ENCODE data around the gene SEC22A. TPM values are rescaled to one million over a fixed set of nuclear protein-coding genes. Genes with fewer than 3 reads are reported as not detected.

SEC22A gene
- total RNA-seq, 1 donor from 2014 or later: 17.0 TPM

GRCh38 chr3:123256256-123256655, 54.5 kb downstream of the SEC22A start:
- H3K27me3 Mint-ChIP-seq (ENCODE audit: low read depth): no peaks in the 10 kb centered on the region
- H3K36me3 Mint-ChIP-seq (ENCODE audit: low read depth): peaks cover 18% of the 10 kb centered on the region
- no peaks in the 10 kb centered on the region for H3K9me3 Mint-ChIP-seq
- DNase-seq (ENCODE audit: low spot score): no peak
- intact Hi-C loops (cut with micrococcal nuclease): loop anchor here (5.0 to 10.0 kb wide), 2 partner anchors 229 to 311 kb away; partner anchors contain the start of gene SEMA5B
- H3K27ac Mint-ChIP-seq: no peak overlapping the region
- peaks cover 2% of the 10 kb centered on the region for H3K4me1 Mint-ChIP-seq (ENCODE audit: low read depth)
- no peak overlapping the region for H3K4me3 Mint-ChIP-seq (ENCODE audit: low read depth)

GRCh38 chr3:123258359-123258758, 56.6 kb downstream of the SEC22A start:
- H3K27me3 Mint-ChIP-seq (ENCODE audit: low read depth): no peaks in the 10 kb centered on the region
- peaks cover 4% of the 10 kb centered on the region for H3K4me1 Mint-ChIP-seq (ENCODE audit: low read depth)
- H3K27ac Mint-ChIP-seq: no peak overlapping the region
- no peaks in the 10 kb centered on the region for H3K9me3 Mint-ChIP-seq
- no peak overlapping the region for H3K4me3 Mint-ChIP-seq (ENCODE audit: low read depth)
- no peak for DNase-seq (ENCODE audit: low spot score)
- peaks cover 15% of the 10 kb centered on the region for H3K36me3 Mint-ChIP-seq (ENCODE audit: low read depth)
- intact Hi-C loops (cut with micrococcal nuclease): loop anchor here (5.0 to 10.0 kb wide), 2 partner anchors 231 to 314 kb away; partner anchors contain the start of gene SEMA5B

- Mint-ChIP-seq H3K36me3 (ENCODE audit: low read depth) (peaks cover 15% of the 10 kb centered on the region), H3K27ac (no peak overlapping the region), H3K4me1 (ENCODE audit: low read depth) (peaks cover 4% of the 10 kb centered on the region), H3K27me3 (ENCODE audit: low read depth) (no peaks in the 10 kb centered on the region), H3K9me3 (no peaks in the 10 kb centered on the region), H3K4me3 (ENCODE audit: low read depth) (no peak overlapping the region)
- DNase-seq (ENCODE audit: low spot score): no peak
- intact Hi-C loops (cut with micrococcal nuclease): loop anchor here (5.0 to 10.0 kb wide), 2 partner anchors 232 to 314 kb away; partner anchors contain the start of gene SEMA5B
Observed at GRCh38 chr3:123258811-123259420, 57.2 kb downstream of the SEC22A start.

- no peak for DNase-seq (ENCODE audit: low spot score)
- Mint-ChIP-seq H3K4me3 (ENCODE audit: low read depth) (no peak overlapping the region), H3K9me3 (no peaks in the 10 kb centered on the region), H3K36me3 (ENCODE audit: low read depth) (peaks cover 26% of the 10 kb centered on the region), H3K27me3 (ENCODE audit: low read depth) (no peaks in the 10 kb centered on the region), H3K4me1 (ENCODE audit: low read depth) (peaks cover 4% of the 10 kb centered on the region), H3K27ac (no peak overlapping the region)
- intact Hi-C loops (cut with micrococcal nuclease): loop anchor here (5.0 kb wide), 1 partner anchor 104 kb away; no protein-coding TSS in a partner anchor
Observed at GRCh38 chr3:123261666-123262065, 59.9 kb downstream of the SEC22A start.

GRCh38 chr3:123262226-123262625, 60.5 kb downstream of the SEC22A start:
- no peak overlapping the region for H3K4me3 Mint-ChIP-seq (ENCODE audit: low read depth)
- no peaks in the 10 kb centered on the region for H3K9me3 Mint-ChIP-seq
- intact Hi-C loops (cut with micrococcal nuclease): loop anchor here (5.0 kb wide), 1 partner anchor 105 kb away; no protein-coding TSS in a partner anchor
- peaks cover 4% of the 10 kb centered on the region for H3K4me1 Mint-ChIP-seq (ENCODE audit: low read depth)
- no peak overlapping the region for H3K27ac Mint-ChIP-seq
- no peak for DNase-seq (ENCODE audit: low spot score)
- H3K36me3 Mint-ChIP-seq (ENCODE audit: low read depth): peaks cover 30% of the 10 kb centered on the region
- no peaks in the 10 kb centered on the region for H3K27me3 Mint-ChIP-seq (ENCODE audit: low read depth)

GRCh38 chr3:123262868-123263267, 61.1 kb downstream of the SEC22A start:
- no peaks in the 10 kb centered on the region for H3K27me3 Mint-ChIP-seq (ENCODE audit: low read depth)
- no peak overlapping the region for H3K4me3 Mint-ChIP-seq (ENCODE audit: low read depth)
- H3K27ac Mint-ChIP-seq: no peak overlapping the region
- H3K36me3 Mint-ChIP-seq (ENCODE audit: low read depth): peaks cover 30% of the 10 kb centered on the region
- DNase-seq (ENCODE audit: low spot score): no peak
- H3K4me1 Mint-ChIP-seq (ENCODE audit: low read depth): peaks cover 4% of the 10 kb centered on the region
- H3K9me3 Mint-ChIP-seq: no peaks in the 10 kb centered on the region
- intact Hi-C loops (cut with micrococcal nuclease): loop anchor here (5.0 kb wide), 1 partner anchor 106 kb away; no protein-coding TSS in a partner anchor

GRCh38 chr3:123263941-123264340, 62.2 kb downstream of the SEC22A start:
- Mint-ChIP-seq H3K36me3 (ENCODE audit: low read depth) (peaks cover 34% of the 10 kb centered on the region), H3K9me3 (no peaks in the 10 kb centered on the region), H3K27ac (no peak overlapping the region), H3K27me3 (ENCODE audit: low read depth) (no peaks in the 10 kb centered on the region), H3K4me1 (ENCODE audit: low read depth) (peaks cover 2% of the 10 kb centered on the region), H3K4me3 (ENCODE audit: low read depth) (no peak overlapping the region)
- no peak for DNase-seq (ENCODE audit: low spot score)
- intact Hi-C loops (cut with micrococcal nuclease): loop anchor here (5.0 kb wide), 1 partner anchor 107 kb away; no protein-coding TSS in a partner anchor

- no peak for DNase-seq (ENCODE audit: low spot score)
- Mint-ChIP-seq H3K27ac (no peak overlapping the region), H3K4me1 (ENCODE audit: low read depth) (no peaks in the 10 kb centered on the region), H3K4me3 (ENCODE audit: low read depth) (no peak overlapping the region), H3K36me3 (ENCODE audit: low read depth) (peaks cover 32% of the 10 kb centered on the region), H3K27me3 (ENCODE audit: low read depth) (no peaks in the 10 kb centered on the region), H3K9me3 (no peaks in the 10 kb centered on the region)
- intact Hi-C loops (cut with micrococcal nuclease): no loop called here
Observed at GRCh38 chr3:123267821-123268220, 66.1 kb downstream of the SEC22A start.

- Mint-ChIP-seq H3K9me3 (no peaks in the 10 kb centered on the region), H3K27me3 (ENCODE audit: low read depth) (no peaks in the 10 kb centered on the region), H3K36me3 (ENCODE audit: low read depth) (peaks cover 25% of the 10 kb centered on the region), H3K27ac (no peak overlapping the region), H3K4me3 (ENCODE audit: low read depth) (no peak overlapping the region), H3K4me1 (ENCODE audit: low read depth) (peaks cover 3% of the 10 kb centered on the region)
- DNase-seq (ENCODE audit: low spot score): no peak
- intact Hi-C loops (cut with micrococcal nuclease): no loop called here
Observed at GRCh38 chr3:123270818-123271217, 69.1 kb downstream of the SEC22A start.

GRCh38 chr3:123271466-123272159, 69.9 kb downstream of the SEC22A start:
- H3K4me1 Mint-ChIP-seq (ENCODE audit: low read depth): peaks cover 9% of the 10 kb centered on the region
- no peaks in the 10 kb centered on the region for H3K9me3 Mint-ChIP-seq
- intact Hi-C loops (cut with micrococcal nuclease): no loop called here
- H3K27ac Mint-ChIP-seq: no peak overlapping the region
- H3K36me3 Mint-ChIP-seq (ENCODE audit: low read depth): peaks cover 17% of the 10 kb centered on the region
- H3K27me3 Mint-ChIP-seq (ENCODE audit: low read depth): no peaks in the 10 kb centered on the region
- DNase-seq (ENCODE audit: low spot score): no peak
- H3K4me3 Mint-ChIP-seq (ENCODE audit: low read depth): no peak overlapping the region

- Mint-ChIP-seq H3K9me3 (no peaks in the 10 kb centered on the region), H3K36me3 (ENCODE audit: low read depth) (peaks cover 13% of the 10 kb centered on the region), H3K27ac (no peak overlapping the region), H3K27me3 (ENCODE audit: low read depth) (no peaks in the 10 kb centered on the region), H3K4me1 (ENCODE audit: low read depth) (peaks cover 16% of the 10 kb centered on the region), H3K4me3 (ENCODE audit: low read depth) (no peak overlapping the region)
- DNase-seq (ENCODE audit: low spot score): no peak
- intact Hi-C loops (cut with micrococcal nuclease): no loop called here
Observed at GRCh38 chr3:123272547-123272946, 70.8 kb downstream of the SEC22A start.

GRCh38 chr3:123275691-123276090, 73.9 kb downstream of the SEC22A start:
- intact Hi-C loops (cut with micrococcal nuclease): no loop called here
- DNase-seq (ENCODE audit: low spot score): no peak
- H3K27me3 Mint-ChIP-seq (ENCODE audit: low read depth): no peaks in the 10 kb centered on the region
- H3K9me3 Mint-ChIP-seq: no peaks in the 10 kb centered on the region
- H3K36me3 Mint-ChIP-seq (ENCODE audit: low read depth): peaks cover 5% of the 10 kb centered on the region
- H3K4me3 Mint-ChIP-seq (ENCODE audit: low read depth): no peak overlapping the region
- H3K4me1 Mint-ChIP-seq (ENCODE audit: low read depth): peaks cover 17% of the 10 kb centered on the region
- H3K27ac Mint-ChIP-seq: no peak overlapping the region

GRCh38 chr3:123276346-123277006, 74.7 kb downstream of the SEC22A start:
- H3K27me3 Mint-ChIP-seq (ENCODE audit: low read depth): no peaks in the 10 kb centered on the region
- intact Hi-C loops (cut with micrococcal nuclease): no loop called here
- H3K27ac Mint-ChIP-seq: no peak overlapping the region
- H3K4me3 Mint-ChIP-seq (ENCODE audit: low read depth): no peak overlapping the region
- peaks cover 5% of the 10 kb centered on the region for H3K36me3 Mint-ChIP-seq (ENCODE audit: low read depth)
- H3K9me3 Mint-ChIP-seq: no peaks in the 10 kb centered on the region
- H3K4me1 Mint-ChIP-seq (ENCODE audit: low read depth): peaks cover 20% of the 10 kb centered on the region
- DNase-seq (ENCODE audit: low spot score): no peak

Measured in activated T-helper 2 cell treated with anti-CD3 and anti-CD28 coated beads, Interferon-gamma antibody, Interleukin-2, Interleukin-4, amounts not matched to agents 10 μg/mL and 5 μg/mL and 100 μg/mL, durations not matched to agents 14 hours and 24 hours and 36 hours (primary cell).